HG03280 (cell line): Measurements from ENCODE around the gene CD200.
"Not testable (repeated sequence)": the region's sequence is repeated elsewhere in the genome, so short reads cannot be mapped to it uniquely, and the experiment has no call there.

Source experiments
- ATAC-seq: cut with Tn5 transposase; IDR thresholded peaks from one replicate; pipeline ENCODE4 v1.9.1; 2021; ENCODE audit warnings: mild to moderate bottlenecking, moderate library complexity; ENCODE audit not compliant: unreplicated experiment

Gene CD200

GRCh38 chr3:112384769-112385168 is 51.8 kb downstream of the CD200 start:
- no peak for ATAC-seq

GRCh38 chr3:112388972-112389371 is 56.0 kb downstream of the CD200 start:
- no peak for ATAC-seq

GRCh38 chr3:112389961-112390360 is 57.0 kb downstream of the CD200 start:
- ATAC-seq = no peak

- no peak for ATAC-seq
Measured at GRCh38 chr3:112390783-112391641, 58.1 kb downstream of the CD200 start.

- ATAC-seq = no peak
Measured at GRCh38 chr3:112391648-112392047, 58.7 kb downstream of the CD200 start.

GRCh38 chr3:112392393-112393359 is 59.7 kb downstream of the CD200 start:
- no peak for ATAC-seq

GRCh38 chr3:112393360-112393728 is 60.4 kb downstream of the CD200 start:
- no peak for ATAC-seq

- no peak for ATAC-seq
Measured at GRCh38 chr3:112394003-112394640, 61.2 kb downstream of the CD200 start.

GRCh38 chr3:112395181-112395895 is 62.4 kb downstream of the CD200 start:
- ATAC-seq = no peak

- ATAC-seq = no peak
Measured at GRCh38 chr3:112395896-112396290, 62.9 kb downstream of the CD200 start.

- ATAC-seq = no peak
Measured at GRCh38 chr3:112397556-112397955, 64.6 kb downstream of the CD200 start.

- ATAC-seq = no peak
Measured at GRCh38 chr3:112399064-112399463, 66.1 kb downstream of the CD200 start.

GRCh38 chr3:112399554-112399953 is 66.6 kb downstream of the CD200 start:
- ATAC-seq = not testable (repeated sequence)

GRCh38 chr3:112400317-112400716 is 67.4 kb downstream of the CD200 start:
- ATAC-seq = not testable (repeated sequence)

GRCh38 chr3:112401617-112402016 is 68.7 kb downstream of the CD200 start:
- ATAC-seq = no peak

GRCh38 chr3:112403103-112403502 is 70.1 kb downstream of the CD200 start:
- no peak for ATAC-seq

GRCh38 chr3:112404924-112405549 is 72.1 kb downstream of the CD200 start:
- not testable (repeated sequence) for ATAC-seq

GRCh38 chr3:112405845-112406244 is 72.9 kb downstream of the CD200 start:
- peak; percentile 73 for ATAC-seq

GRCh38 chr3:112407214-112407887 is 74.4 kb downstream of the CD200 start:
- ATAC-seq = no peak
